Measurements from ENCODE around the gene OR51B2.

OR51B2 gene

DNA sequence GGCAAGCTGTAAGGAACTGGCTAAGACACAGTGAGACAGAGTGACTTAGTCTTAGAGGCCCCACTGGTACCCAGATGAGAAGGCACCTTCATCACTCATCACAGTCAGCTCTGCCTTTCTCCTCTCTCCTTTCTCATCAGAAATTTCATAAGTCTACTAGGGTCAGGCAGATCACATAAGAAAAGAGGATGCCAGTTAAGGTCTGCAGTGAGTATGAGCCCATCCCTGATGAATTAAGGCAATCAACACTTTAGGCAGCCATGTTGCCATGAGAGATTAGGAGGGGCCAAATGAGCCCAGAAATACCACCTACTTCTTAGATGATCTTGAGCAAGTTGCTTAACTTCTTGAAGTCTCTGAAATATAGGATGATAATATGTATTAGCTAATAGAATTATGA, 42.5 kb downstream of the OR51B2 start:
- CTCF ChIA-PET: no interaction called here
- POLR2A ChIA-PET: no interaction called here
- DNase-seq (ENCODE audit: extremely low spot score): no peak
- no peak for TF ChIP-seq L3MBTL2 (conservative IDR thresholded peaks at IDR 0.05)
- TF ChIP-seq FOXA1 (IDR thresholded peaks at IDR 0.05): no peak
- no peak for TF ChIP-seq CTBP1 (IDR thresholded peaks at IDR 0.05; ENCODE audit: borderline replicate concordance)
- no peak for TF ChIP-seq HDGF (IDR thresholded peaks at IDR 0.05; ENCODE audit: borderline replicate concordance)
- TF ChIP-seq NFRKB (IDR thresholded peaks at IDR 0.05): no peak
- TF ChIP-seq TARDBP (IDR thresholded peaks at IDR 0.05): no peak
- TF ChIP-seq SUZ12 (IDR thresholded peaks at IDR 0.05): no peak
- no peak for TF ChIP-seq SP1 (IDR thresholded peaks at IDR 0.05)
- TF ChIP-seq ELF4 (IDR thresholded peaks at IDR 0.05): no peak
- TF ChIP-seq ZNF384 (IDR thresholded peaks at IDR 0.05): no peak
- TF ChIP-seq FOXK2 (IDR thresholded peaks at IDR 0.05): no peak
- no peak for TF ChIP-seq FOXM1 (IDR thresholded peaks at IDR 0.05; ENCODE audit: borderline replicate concordance)
- TF ChIP-seq ARNT (IDR thresholded peaks at IDR 0.05): no peak
- no peak for TF ChIP-seq LEF1 (IDR thresholded peaks at IDR 0.05; ENCODE audit: borderline replicate concordance)
- TF ChIP-seq, protein P1, sequence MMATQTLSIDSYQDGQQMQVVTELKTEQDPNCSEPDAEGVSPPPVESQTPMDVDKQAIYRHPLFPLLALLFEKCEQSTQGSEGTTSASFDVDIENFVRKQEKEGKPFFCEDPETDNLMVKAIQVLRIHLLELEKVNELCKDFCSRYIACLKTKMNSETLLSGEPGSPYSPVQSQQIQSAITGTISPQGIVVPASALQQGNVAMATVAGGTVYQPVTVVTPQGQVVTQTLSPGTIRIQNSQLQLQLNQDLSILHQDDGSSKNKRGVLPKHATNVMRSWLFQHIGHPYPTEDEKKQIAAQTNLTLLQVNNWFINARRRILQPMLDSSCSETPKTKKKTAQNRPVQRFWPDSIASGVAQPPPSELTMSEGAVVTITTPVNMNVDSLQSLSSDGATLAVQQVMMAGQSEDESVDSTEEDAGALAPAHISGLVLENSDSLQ (IDR thresholded peaks at IDR 0.05): no peak
- no peak for TF ChIP-seq BHLHE40 (IDR thresholded peaks at IDR 0.05; ENCODE audit: borderline replicate concordance)

DNA sequence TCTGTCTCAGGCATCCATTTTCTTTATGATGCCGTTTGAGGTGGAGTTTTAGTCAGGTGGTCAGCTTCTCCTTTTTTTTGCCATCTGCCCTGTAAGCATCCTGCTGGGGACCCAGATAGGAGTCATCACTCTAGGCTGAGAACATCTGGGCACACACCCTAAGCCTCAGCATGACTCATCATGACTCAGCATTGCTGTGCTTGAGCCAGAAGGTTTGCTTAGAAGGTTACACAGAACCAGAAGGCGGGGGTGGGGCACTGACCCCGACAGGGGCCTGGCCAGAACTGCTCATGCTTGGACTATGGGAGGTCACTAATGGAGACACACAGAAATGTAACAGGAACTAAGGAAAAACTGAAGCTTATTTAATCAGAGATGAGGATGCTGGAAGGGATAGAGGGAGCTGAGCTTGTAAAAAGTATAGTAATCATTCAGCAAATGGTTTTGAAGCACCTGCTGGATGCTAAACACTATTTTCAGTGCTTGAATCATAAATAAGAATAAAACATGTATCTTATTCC, 43.5 kb downstream of the OR51B2 start:
- CTCF ChIA-PET: no interaction called here
- DNase-seq (ENCODE audit: extremely low spot score): peak; percentile 13
- TF ChIP-seq L3MBTL2 (conservative IDR thresholded peaks at IDR 0.05) (no peak), ARNT (IDR thresholded peaks at IDR 0.05) (no peak), FOXM1 (IDR thresholded peaks at IDR 0.05; ENCODE audit: borderline replicate concordance) (no peak), TARDBP (IDR thresholded peaks at IDR 0.05) (no peak), BHLHE40 (IDR thresholded peaks at IDR 0.05; ENCODE audit: borderline replicate concordance) (no peak), HDGF (IDR thresholded peaks at IDR 0.05; ENCODE audit: borderline replicate concordance) (no peak), CTBP1 (IDR thresholded peaks at IDR 0.05; ENCODE audit: borderline replicate concordance) (no peak), FOXK2 (IDR thresholded peaks at IDR 0.05) (no peak), NFRKB (IDR thresholded peaks at IDR 0.05) (no peak), SUZ12 (IDR thresholded peaks at IDR 0.05) (no peak), SP1 (IDR thresholded peaks at IDR 0.05) (no peak), ELF4 (IDR thresholded peaks at IDR 0.05) (no peak)
- POLR2A ChIA-PET: no interaction called here

DNA sequence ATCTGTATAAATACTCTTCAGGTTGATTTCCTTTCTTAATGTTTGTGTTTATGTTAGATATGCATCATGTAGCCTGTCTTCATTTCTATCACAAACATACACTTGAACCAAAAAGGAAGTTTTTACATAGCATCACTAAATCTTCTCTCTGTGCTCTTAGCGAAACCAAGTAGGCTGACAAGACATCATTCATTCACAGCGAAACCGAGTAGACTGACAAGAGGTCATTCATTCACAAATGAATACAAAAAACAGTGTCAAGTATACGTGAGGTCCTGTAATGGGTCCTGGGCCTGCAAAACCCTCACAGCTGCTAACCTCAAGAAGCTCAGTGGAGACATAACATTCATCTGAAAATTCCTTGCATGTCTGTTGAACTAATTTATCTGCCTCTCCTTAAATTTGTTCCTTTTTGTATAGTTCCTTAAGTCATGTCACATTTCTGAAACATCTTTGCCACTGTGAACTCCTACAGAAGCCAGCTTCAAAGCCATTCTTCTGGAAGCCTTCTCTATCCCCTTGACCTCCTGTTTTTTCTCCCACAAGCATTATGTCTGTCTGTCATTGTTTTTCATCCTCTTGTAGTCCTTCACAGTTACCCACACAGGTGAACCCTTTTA, 44.5 kb downstream of the OR51B2 start:
- ChIA-PET POLR2A (no interaction called here), CTCF (no interaction called here)
- DNase-seq (ENCODE audit: extremely low spot score): no peak
- TF ChIP-seq, protein P1 (IDR thresholded peaks at IDR 0.05): no peak
- TF ChIP-seq ZNF384 (IDR thresholded peaks at IDR 0.05) (no peak), HDGF (IDR thresholded peaks at IDR 0.05; ENCODE audit: borderline replicate concordance) (no peak), CTBP1 (IDR thresholded peaks at IDR 0.05; ENCODE audit: borderline replicate concordance) (no peak), BHLHE40 (IDR thresholded peaks at IDR 0.05; ENCODE audit: borderline replicate concordance) (no peak), LEF1 (IDR thresholded peaks at IDR 0.05; ENCODE audit: borderline replicate concordance) (no peak), NFRKB (IDR thresholded peaks at IDR 0.05) (no peak), FOXK2 (IDR thresholded peaks at IDR 0.05) (no peak), FOXM1 (IDR thresholded peaks at IDR 0.05; ENCODE audit: borderline replicate concordance) (no peak), L3MBTL2 (conservative IDR thresholded peaks at IDR 0.05) (no peak), ELF4 (IDR thresholded peaks at IDR 0.05) (no peak), TARDBP (IDR thresholded peaks at IDR 0.05) (no peak), SUZ12 (IDR thresholded peaks at IDR 0.05) (no peak), SP1 (IDR thresholded peaks at IDR 0.05) (no peak), ARNT (IDR thresholded peaks at IDR 0.05) (no peak), FOXA1 (IDR thresholded peaks at IDR 0.05) (no peak)

DNA sequence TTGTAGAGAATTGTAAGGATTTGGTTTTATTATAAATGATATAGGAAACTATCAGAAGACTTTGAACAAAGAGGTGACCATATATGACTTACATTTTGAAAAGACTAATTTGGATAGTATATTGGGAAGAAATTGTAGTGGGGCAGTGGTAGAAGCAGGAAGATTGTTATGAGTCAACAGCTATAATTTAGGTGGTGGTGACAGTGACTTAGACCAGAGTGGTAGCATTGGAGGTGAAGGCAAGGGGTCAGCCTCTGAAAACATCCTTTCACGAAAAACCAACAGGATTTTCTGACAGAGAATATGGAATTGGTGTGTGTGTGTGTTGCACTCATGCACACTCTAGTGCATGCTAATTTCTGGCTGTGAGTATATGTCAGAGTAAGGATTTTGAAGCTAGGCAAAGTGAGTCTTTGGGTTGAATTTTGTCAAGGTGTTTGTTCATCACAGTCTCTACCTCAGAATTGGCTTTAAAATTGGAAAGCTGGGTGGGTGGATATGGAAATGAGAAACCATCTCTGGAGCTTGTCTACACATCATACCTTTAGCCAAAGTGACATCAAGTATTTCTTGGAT, 46.2 kb downstream of the OR51B2 start:
- DNase-seq (ENCODE audit: extremely low spot score): no peak
- TF ChIP-seq CTBP1 (IDR thresholded peaks at IDR 0.05; ENCODE audit: borderline replicate concordance) (no peak), SP1 (IDR thresholded peaks at IDR 0.05) (no peak), TARDBP (IDR thresholded peaks at IDR 0.05) (no peak)
- ChIA-PET CTCF (no interaction called here), POLR2A (no interaction called here)

DNA sequence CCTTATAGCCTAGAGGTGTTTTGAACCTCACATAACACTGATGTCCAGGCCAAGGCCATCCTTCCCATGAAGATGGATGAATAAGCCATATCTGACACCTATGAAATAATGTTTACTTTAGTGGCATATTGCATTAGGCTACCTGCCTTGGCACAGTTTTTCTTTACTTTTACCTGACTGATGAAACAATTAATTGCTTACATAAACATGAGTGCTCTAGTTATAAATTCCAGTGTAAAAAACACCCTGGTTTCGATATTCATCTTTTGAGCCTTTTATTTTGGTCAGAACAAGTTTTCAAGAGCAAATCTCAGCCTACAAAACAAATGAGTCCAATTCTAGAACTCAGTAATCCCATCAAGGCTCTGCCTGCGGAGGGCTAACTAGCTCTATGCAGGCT, 47.4 kb downstream of the OR51B2 start:
- ChIA-PET POLR2A (no interaction called here), CTCF (no interaction called here)
- no peak for DNase-seq (ENCODE audit: extremely low spot score)
- TF ChIP-seq BHLHE40 (IDR thresholded peaks at IDR 0.05; ENCODE audit: borderline replicate concordance) (no peak), L3MBTL2 (conservative IDR thresholded peaks at IDR 0.05) (no peak), FOXK2 (IDR thresholded peaks at IDR 0.05) (no peak), FOXM1 (IDR thresholded peaks at IDR 0.05; ENCODE audit: borderline replicate concordance) (no peak), SP1 (IDR thresholded peaks at IDR 0.05) (no peak), ZNF384 (IDR thresholded peaks at IDR 0.05) (no peak), NFRKB (IDR thresholded peaks at IDR 0.05) (no peak), HDGF (IDR thresholded peaks at IDR 0.05; ENCODE audit: borderline replicate concordance) (no peak), TARDBP (IDR thresholded peaks at IDR 0.05) (no peak), ELF4 (IDR thresholded peaks at IDR 0.05) (no peak), LEF1 (IDR thresholded peaks at IDR 0.05; ENCODE audit: borderline replicate concordance) (no peak)
- TF ChIP-seq, protein P1 (IDR thresholded peaks at IDR 0.05): no peak

All from HEK293T (cell line).